ENCODE measurements around the gene TMEFF2. TPM values are rescaled to one million over a fixed set of nuclear protein-coding genes. Genes with fewer than 3 reads are reported as not detected.

TMEFF2 gene
- total and polyA plus RNA-seq, 10 of the 15 experiments (the other 5 are each of a cell fraction or from before 2014, with no cell fraction given), result not detected

DNA sequence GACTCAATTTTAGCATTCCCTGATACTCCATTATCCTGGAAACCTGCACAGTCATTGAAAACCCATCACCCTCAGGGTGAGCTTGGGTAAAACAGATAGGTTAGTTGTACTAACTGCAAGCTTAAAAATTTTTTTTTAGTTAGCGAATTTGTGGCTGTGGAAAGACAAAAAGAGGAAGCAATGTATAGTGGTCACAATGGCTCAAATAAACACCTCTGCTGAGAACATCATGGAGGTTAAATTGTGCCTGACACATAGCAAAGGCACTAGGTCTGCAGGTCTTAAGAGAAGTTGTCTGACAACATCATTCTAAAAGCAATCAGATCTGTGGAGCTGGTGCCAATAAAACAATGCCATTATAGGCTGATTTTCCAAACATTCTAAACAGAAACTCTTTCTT lies 263.4 kb downstream of the TMEFF2 start:
- peaks cover 26% of the 10 kb centered on the region for H3K4me1 ChIP-seq (ENCODE audit: control insufficient read depth, insufficient read depth, low read length)
- no peaks in the 10 kb centered on the region for H3K36me3 ChIP-seq (ENCODE audit: control insufficient read depth in 2 of 2, insufficient read depth in 2 of 2, low read length in 1 of 2)
- no peaks in the 10 kb centered on the region for H3K79me2 ChIP-seq (ENCODE audit: control insufficient read depth, insufficient read depth, low read length)
- H3K4me2 ChIP-seq (ENCODE audit: control insufficient read depth, insufficient read depth), result no peak overlapping the region
- H3K27me3 ChIP-seq (replicated peaks in 1 of 2; ENCODE audit: control insufficient read depth in 2 of 2, insufficient read depth in 2 of 2, low read length in 1 of 2), result no peaks in the 10 kb centered on the region
- 31% methylated on average over 1 of the region's 1 CpG for WGBS (ENCODE audit: insufficient coverage, insufficient replicate concordance, low lambda C conversion rate, missing lambda C conversion rate)
- SMC1A ChIA-PET (ENCODE audit: uncharacterized antibody, unreplicated experiment), result interaction anchor here (0.8 to 5.2 kb wide), 12 partner anchors 9 to 231 kb away, joined by 3 to 44 read pairs (median 7); no protein-coding TSS in a partner anchor
- ATAC-seq, result peak; percentile 64
- intact Hi-C loops (cut with micrococcal nuclease; ENCODE audit: unreplicated experiment), result no loop called here
- RAD21 ChIA-PET (ENCODE audit: unreplicated experiment), result interaction anchor here (1.6 to 2.8 kb wide), 2 partner anchors 8 to 77 kb away, joined by 4 to 12 read pairs; no protein-coding TSS in a partner anchor
- FAIRE-seq, result no peak
- DNase-seq (ENCODE audit: low read depth, low spot score), result no peak
- CTCF ChIA-PET, result interaction anchor here (0.6 to 1.6 kb wide), 6 partner anchors 8 to 188 kb away, joined by 3 to 5 read pairs (median 3); no protein-coding TSS in a partner anchor
- H3K9me3 ChIP-seq (replicated peaks; ENCODE audit: control insufficient read depth, insufficient read depth, low read length), result no peaks in the 10 kb centered on the region; the same call in 1 of the 3 replicates
- H3K4me3 ChIP-seq, result no peak overlapping the region
- H3K27ac ChIP-seq (ENCODE audit: control insufficient read depth, insufficient read depth), result no peak overlapping the region
- H4K20me1 ChIP-seq (ENCODE audit: control insufficient read depth, insufficient read depth), result no peaks in the 10 kb centered on the region
- POLR2A ChIA-PET, result interaction anchor here (1.0 to 2.4 kb wide), 2 partner anchors 8 to 20 kb away, joined by 3 to 11 read pairs; no protein-coding TSS in a partner anchor
- in situ Hi-C loops (cut with MboI), result no loop called here
- no TSS peak for BruUV-seq (replicated peaks)
- TF ChIP-seq EGR1 (IDR thresholded peaks at IDR 0.05; ENCODE audit: borderline replicate concordance in 1 of 2, low read depth in 2 of 2, low read length in 2 of 2), result no peak
- TF ChIP-seq, protein P1, sequence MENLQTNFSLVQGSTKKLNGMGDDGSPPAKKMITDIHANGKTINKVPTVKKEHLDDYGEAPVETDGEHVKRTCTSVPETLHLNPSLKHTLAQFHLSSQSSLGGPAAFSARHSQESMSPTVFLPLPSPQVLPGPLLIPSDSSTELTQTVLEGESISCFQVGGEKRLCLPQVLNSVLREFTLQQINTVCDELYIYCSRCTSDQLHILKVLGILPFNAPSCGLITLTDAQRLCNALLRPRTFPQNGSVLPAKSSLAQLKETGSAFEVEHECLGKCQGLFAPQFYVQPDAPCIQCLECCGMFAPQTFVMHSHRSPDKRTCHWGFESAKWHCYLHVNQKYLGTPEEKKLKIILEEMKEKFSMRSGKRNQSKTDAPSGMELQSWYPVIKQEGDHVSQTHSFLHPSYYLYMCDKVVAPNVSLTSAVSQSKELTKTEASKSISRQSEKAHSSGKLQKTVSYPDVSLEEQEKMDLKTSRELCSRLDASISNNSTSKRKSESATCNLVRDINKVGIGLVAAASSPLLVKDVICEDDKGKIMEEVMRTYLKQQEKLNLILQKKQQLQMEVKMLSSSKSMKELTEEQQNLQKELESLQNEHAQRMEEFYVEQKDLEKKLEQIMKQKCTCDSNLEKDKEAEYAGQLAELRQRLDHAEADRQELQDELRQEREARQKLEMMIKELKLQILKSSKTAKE (IDR thresholded peaks at IDR 0.05; ENCODE audit: low read depth, poor library complexity, severe bottlenecking), result no peak
- TF ChIP-seq ZBED1 (IDR thresholded peaks at IDR 0.05; ENCODE audit: borderline replicate concordance), result no peak
- no peak for TF ChIP-seq DPF2 (IDR thresholded peaks at IDR 0.05)
- peak; percentile 22; the same call in 1 of the 2 replicates for TF ChIP-seq ZNF384 (IDR thresholded peaks at IDR 0.05; ENCODE audit: borderline replicate concordance, low read depth, low read length)
- TF ChIP-seq, protein P2, sequence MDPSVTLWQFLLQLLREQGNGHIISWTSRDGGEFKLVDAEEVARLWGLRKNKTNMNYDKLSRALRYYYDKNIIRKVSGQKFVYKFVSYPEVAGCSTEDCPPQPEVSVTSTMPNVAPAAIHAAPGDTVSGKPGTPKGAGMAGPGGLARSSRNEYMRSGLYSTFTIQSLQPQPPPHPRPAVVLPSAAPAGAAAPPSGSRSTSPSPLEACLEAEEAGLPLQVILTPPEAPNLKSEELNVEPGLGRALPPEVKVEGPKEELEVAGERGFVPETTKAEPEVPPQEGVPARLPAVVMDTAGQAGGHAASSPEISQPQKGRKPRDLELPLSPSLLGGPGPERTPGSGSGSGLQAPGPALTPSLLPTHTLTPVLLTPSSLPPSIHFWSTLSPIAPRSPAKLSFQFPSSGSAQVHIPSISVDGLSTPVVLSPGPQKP (IDR thresholded peaks at IDR 0.05; ENCODE audit: low read depth, low read length), result no peak
- TF ChIP-seq IKZF1 (conservative IDR thresholded peaks at IDR 0.05), result 0 out of 2 replicates have a peak, but pooled peaks have one; percentile 23
- TF ChIP-seq JUND (IDR thresholded peaks at IDR 0.05; ENCODE audit: low read depth, low read length), result no peak
- TF ChIP-seq IKZF2 (IDR thresholded peaks at IDR 0.05), result peak; percentile 9 to 49; a peak in 1 of 4 replicates
- H2AFZ ChIP-seq (ENCODE audit: control insufficient read depth, low read depth, low read length), result no peak overlapping the region
- H3K9ac ChIP-seq (ENCODE audit: control insufficient read depth, insufficient read depth, low read length), result no peak overlapping the region
